ENCODE measurements around the gene CDC6.
A peak's percentile ranks its signal among the peaks of the same experiment; 100 is the strongest.

Gene CDC6

GRCh38 chr17:40307740-40308239 is 20.1 kb downstream of the CDC6 start:
- Histone ChIP-seq H3K14ac (ENCODE audit: low read length in 2 of 2) (no peak overlapping the region), H2BK5ac (ENCODE audit: low read depth, low read length, poor library complexity, severe bottlenecking) (no peak overlapping the region), H3K4ac (ENCODE audit: low read depth in 1 of 2, low read length in 2 of 2) (peak overlapping the region in 1 of 2 experiments; percentile 21), H2BK12ac (ENCODE audit: low read length in 2 of 2) (no peak overlapping the region), H3K4me1 (ENCODE audit: control insufficient read depth, insufficient read depth, low read depth, low read length) (peaks cover 58% of the 10 kb centered on the region), H2AK5ac (ENCODE audit: low read length, severe bottlenecking) (peak overlapping the region; percentile 41), H4K8ac (ENCODE audit: low read length) (no peak overlapping the region), H2AFZ (ENCODE audit: low read depth, low read length) (no peak overlapping the region), H3K4me3 (ENCODE audit: insufficient read depth in 1 of 2, low read depth in 1 of 2, low read length in 2 of 2) (peak overlapping the region in 1 of 2 experiments; percentile 37), H4K91ac (ENCODE audit: low read length) (no peak overlapping the region), H3K18ac (ENCODE audit: low read depth in 1 of 2, low read length in 2 of 2) (peak overlapping the region in 1 of 2 experiments; percentile 55), H3K27me3 (ENCODE audit: control insufficient read depth in 1 of 2, insufficient read depth in 1 of 2, low read length in 2 of 2) (no peaks in the 10 kb centered on the region), H3K9me3 (ENCODE audit: control insufficient read depth, low read length) (no peaks in the 10 kb centered on the region), H3K4me2 (ENCODE audit: low read length, poor library complexity, severe bottlenecking) (no peak overlapping the region), H3K27ac (ENCODE audit: low read length, poor library complexity, severe bottlenecking) (no peak overlapping the region), H2BK120ac (ENCODE audit: low read depth, low read length) (no peak overlapping the region), H3K9ac (ENCODE audit: low read length) (peak overlapping the region; percentile 67), H3K36me3 (ENCODE audit: control insufficient read depth in 1 of 2, insufficient read depth in 2 of 2, low read depth in 1 of 2, low read length in 2 of 2) (no peaks in the 10 kb centered on the region), H3K23ac (ENCODE audit: low read length in 2 of 2) (no peak overlapping the region), H2BK15ac (ENCODE audit: low read depth, poor library complexity, severe bottlenecking) (no peak overlapping the region), H3K79me1 (replicated peaks; ENCODE audit: low read length, poor library complexity, severe bottlenecking) (peaks cover 4% of the 10 kb centered on the region)
- 14% methylated on average over 3 of the region's 3 CpGs for WGBS
- peak; percentile 68 for DNase-seq

GRCh38 chr17:40309031-40309948 is 21.6 kb downstream of the CDC6 start, which contains the start of gene RARA:
Gene RARA, plus strand, starts transcription at chr17:40309180. Its CDS starts 22,039 bp downstream, at chr17:40331219.
- H4K91ac ChIP-seq (ENCODE audit: low read length), result peak within 1 kb of the TSS; percentile 55
- no peaks in the 10 kb centered on the region for H3K36me3 ChIP-seq (ENCODE audit: control insufficient read depth in 1 of 2, insufficient read depth in 2 of 2, low read depth in 1 of 2, low read length in 2 of 2)
- no peak within 1 kb of the TSS for H2BK120ac ChIP-seq (ENCODE audit: low read depth, low read length)
- peak within 1 kb of the TSS; percentile 38 to 79 for H2BK12ac ChIP-seq (ENCODE audit: low read length in 2 of 2)
- peaks cover 4% of the 10 kb centered on the region for H3K79me1 ChIP-seq (replicated peaks; ENCODE audit: low read length, poor library complexity, severe bottlenecking)
- peak within 1 kb of the TSS; percentile 21 for H2AFZ ChIP-seq (ENCODE audit: low read depth, low read length)
- no peak within 1 kb of the TSS for H2BK5ac ChIP-seq (ENCODE audit: low read depth, low read length, poor library complexity, severe bottlenecking)
- peak; percentile 74 for DNase-seq
- H3K27me3 ChIP-seq (ENCODE audit: control insufficient read depth in 1 of 2, insufficient read depth in 1 of 2, low read length in 2 of 2), result no peaks in the 10 kb centered on the region
- peak within 1 kb of the TSS; percentile 64 for H3K4me2 ChIP-seq (ENCODE audit: low read length, poor library complexity, severe bottlenecking)
- peaks cover 68% of the 10 kb centered on the region for H3K4me1 ChIP-seq (ENCODE audit: control insufficient read depth, insufficient read depth, low read depth, low read length)
- H3K23ac ChIP-seq (ENCODE audit: low read length in 2 of 2), result peak within 1 kb of the TSS in 1 of 2 experiments; percentile 57
- no peak within 1 kb of the TSS for H3K27ac ChIP-seq (ENCODE audit: low read length, poor library complexity, severe bottlenecking)
- H3K9ac ChIP-seq (ENCODE audit: low read length), result peak within 1 kb of the TSS; percentile 76
- peak within 1 kb of the TSS in 1 of 2 experiments; percentile 74 for H3K18ac ChIP-seq (ENCODE audit: low read depth in 1 of 2, low read length in 2 of 2)
- peak within 1 kb of the TSS; percentile 79 for H2AK5ac ChIP-seq (ENCODE audit: low read length, severe bottlenecking)
- WGBS, result 9% methylated on average over 11 of the region's 20 CpGs
- peak within 1 kb of the TSS in 1 of 2 experiments; percentile 73 for H3K14ac ChIP-seq (ENCODE audit: low read length in 2 of 2)
- no peak within 1 kb of the TSS for H4K8ac ChIP-seq (ENCODE audit: low read length)
- H3K4me3 ChIP-seq (ENCODE audit: insufficient read depth in 1 of 2, low read depth in 1 of 2, low read length in 2 of 2), result peak within 1 kb of the TSS; percentile 55 to 72
- peak within 1 kb of the TSS; percentile 81 for H2BK15ac ChIP-seq (ENCODE audit: low read depth, poor library complexity, severe bottlenecking)
- no peaks in the 10 kb centered on the region for H3K9me3 ChIP-seq (ENCODE audit: control insufficient read depth, low read length)
- peak within 1 kb of the TSS; percentile 26 to 65 for H3K4ac ChIP-seq (ENCODE audit: low read depth in 1 of 2, low read length in 2 of 2)

GRCh38 chr17:40309949-40310510 is 22.4 kb downstream of the CDC6 start:
- H2BK5ac ChIP-seq (ENCODE audit: low read depth, low read length, poor library complexity, severe bottlenecking), result no peak overlapping the region
- H3K4me1 ChIP-seq (ENCODE audit: control insufficient read depth, insufficient read depth, low read depth, low read length), result peaks cover 70% of the 10 kb centered on the region
- no peak overlapping the region for H3K9ac ChIP-seq (ENCODE audit: low read length)
- H3K79me1 ChIP-seq (replicated peaks; ENCODE audit: low read length, poor library complexity, severe bottlenecking), result peaks cover 4% of the 10 kb centered on the region
- no peak overlapping the region for H3K4ac ChIP-seq (ENCODE audit: low read depth in 1 of 2, low read length in 2 of 2)
- no peak overlapping the region for H4K91ac ChIP-seq (ENCODE audit: low read length)
- peak overlapping the region; percentile 64 for H3K4me2 ChIP-seq (ENCODE audit: low read length, poor library complexity, severe bottlenecking)
- WGBS, result 90% methylated on average over 2 of the region's 2 CpGs
- H2BK15ac ChIP-seq (ENCODE audit: low read depth, poor library complexity, severe bottlenecking), result peak overlapping the region; percentile 81
- peak overlapping the region; percentile 11 to 38 for H2BK12ac ChIP-seq (ENCODE audit: low read length in 2 of 2)
- no peak overlapping the region for H3K27ac ChIP-seq (ENCODE audit: low read length, poor library complexity, severe bottlenecking)
- no peak overlapping the region for H4K8ac ChIP-seq (ENCODE audit: low read length)
- H3K23ac ChIP-seq (ENCODE audit: low read length in 2 of 2), result no peak overlapping the region
- no peak overlapping the region for H3K14ac ChIP-seq (ENCODE audit: low read length in 2 of 2)
- H3K18ac ChIP-seq (ENCODE audit: low read depth in 1 of 2, low read length in 2 of 2), result peak overlapping the region in 1 of 2 experiments; percentile 28
- peak overlapping the region in 1 of 2 experiments; percentile 72 for H3K4me3 ChIP-seq (ENCODE audit: insufficient read depth in 1 of 2, low read depth in 1 of 2, low read length in 2 of 2)
- no peak overlapping the region for H2BK120ac ChIP-seq (ENCODE audit: low read depth, low read length)
- peak overlapping the region; percentile 79 for H2AK5ac ChIP-seq (ENCODE audit: low read length, severe bottlenecking)
- no peaks in the 10 kb centered on the region for H3K9me3 ChIP-seq (ENCODE audit: control insufficient read depth, low read length)
- H3K27me3 ChIP-seq (ENCODE audit: control insufficient read depth in 1 of 2, insufficient read depth in 1 of 2, low read length in 2 of 2), result no peaks in the 10 kb centered on the region
- no peak overlapping the region for H2AFZ ChIP-seq (ENCODE audit: low read depth, low read length)
- no peak for DNase-seq
- no peaks in the 10 kb centered on the region for H3K36me3 ChIP-seq (ENCODE audit: control insufficient read depth in 1 of 2, insufficient read depth in 2 of 2, low read depth in 1 of 2, low read length in 2 of 2)

- no peak overlapping the region for H2BK5ac ChIP-seq (ENCODE audit: low read depth, low read length, poor library complexity, severe bottlenecking)
- no peak overlapping the region for H4K91ac ChIP-seq (ENCODE audit: low read length)
- H3K4me3 ChIP-seq (ENCODE audit: insufficient read depth in 1 of 2, low read depth in 1 of 2, low read length in 2 of 2), result no peak overlapping the region
- H3K79me1 ChIP-seq (replicated peaks; ENCODE audit: low read length, poor library complexity, severe bottlenecking), result peaks cover 5% of the 10 kb centered on the region
- no peak overlapping the region for H4K8ac ChIP-seq (ENCODE audit: low read length)
- peak overlapping the region; percentile 11 for H3K27ac ChIP-seq (ENCODE audit: low read length, poor library complexity, severe bottlenecking)
- H3K36me3 ChIP-seq (ENCODE audit: control insufficient read depth in 1 of 2, insufficient read depth in 2 of 2, low read depth in 1 of 2, low read length in 2 of 2), result no peaks in the 10 kb centered on the region
- H2BK12ac ChIP-seq (ENCODE audit: low read length in 2 of 2), result peak overlapping the region in 1 of 2 experiments; percentile 7
- no peak overlapping the region for H2AFZ ChIP-seq (ENCODE audit: low read depth, low read length)
- WGBS, result 96% methylated on average over 7 of the region's 7 CpGs
- no peak overlapping the region for H3K14ac ChIP-seq (ENCODE audit: low read length in 2 of 2)
- no peaks in the 10 kb centered on the region for H3K9me3 ChIP-seq (ENCODE audit: control insufficient read depth, low read length)
- no peak overlapping the region for H2BK15ac ChIP-seq (ENCODE audit: low read depth, poor library complexity, severe bottlenecking)
- H3K4me1 ChIP-seq (ENCODE audit: control insufficient read depth, insufficient read depth, low read depth, low read length), result peaks cover 79% of the 10 kb centered on the region
- H3K23ac ChIP-seq (ENCODE audit: low read length in 2 of 2), result no peak overlapping the region
- no peak overlapping the region for H3K4me2 ChIP-seq (ENCODE audit: low read length, poor library complexity, severe bottlenecking)
- H3K18ac ChIP-seq (ENCODE audit: low read depth in 1 of 2, low read length in 2 of 2), result no peak overlapping the region
- no peaks in the 10 kb centered on the region for H3K27me3 ChIP-seq (ENCODE audit: control insufficient read depth in 1 of 2, insufficient read depth in 1 of 2, low read length in 2 of 2)
- no peak overlapping the region for H2BK120ac ChIP-seq (ENCODE audit: low read depth, low read length)
- peak overlapping the region; percentile 72 for H2AK5ac ChIP-seq (ENCODE audit: low read length, severe bottlenecking)
- no peak for DNase-seq
- H3K4ac ChIP-seq (ENCODE audit: low read depth in 1 of 2, low read length in 2 of 2), result no peak overlapping the region
- H3K9ac ChIP-seq (ENCODE audit: low read length), result no peak overlapping the region
Observed at GRCh38 chr17:40310882-40311391, 23.3 kb downstream of the CDC6 start.

Measured in mesenchymal stem cell (in vitro differentiated cells and primary cell).